ENCODE data around the gene ANKK1.

The ANKK1 gene

DNA sequence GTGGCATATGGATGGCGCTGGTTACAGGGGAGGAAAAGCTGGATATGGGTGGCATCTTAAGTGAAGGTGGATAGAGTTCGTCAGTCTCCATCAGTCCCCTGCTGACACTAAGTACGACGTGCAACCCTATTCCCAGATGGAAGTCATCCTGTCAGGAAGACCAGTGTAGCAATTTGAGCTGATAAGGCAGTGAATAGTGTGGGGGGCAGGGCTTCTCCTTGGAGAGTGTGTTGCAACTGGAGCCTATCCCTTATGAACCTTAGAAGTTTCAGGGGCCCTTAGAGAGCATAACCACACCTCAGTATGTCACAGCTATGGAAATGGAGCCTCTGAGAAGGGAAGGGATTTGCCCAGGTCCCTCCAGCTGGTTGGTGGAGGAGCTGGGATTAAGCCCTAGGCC lies 36.1 kb upstream of the ANKK1 start:
- H2AFZ ChIP-seq (ENCODE audit: low read depth), result no peak overlapping the region
- no peak overlapping the region for H3K4me2 ChIP-seq
- no peaks in the 10 kb centered on the region for H3K36me3 ChIP-seq (ENCODE audit: insufficient read depth)
- H3K27ac ChIP-seq, result no peak overlapping the region
- no peaks in the 10 kb centered on the region for H3K27me3 ChIP-seq (ENCODE audit: insufficient read depth, low read depth)
- no peak overlapping the region for H3K9ac ChIP-seq
- no peaks in the 10 kb centered on the region for H4K20me1 ChIP-seq (ENCODE audit: insufficient read depth)
- H3K4me1 ChIP-seq (ENCODE audit: low read depth, poor library complexity, severe bottlenecking), result no peaks in the 10 kb centered on the region
- H3K79me2 ChIP-seq (ENCODE audit: insufficient read depth, low read depth), result no peaks in the 10 kb centered on the region
- TF ChIP-seq, protein P1, sequence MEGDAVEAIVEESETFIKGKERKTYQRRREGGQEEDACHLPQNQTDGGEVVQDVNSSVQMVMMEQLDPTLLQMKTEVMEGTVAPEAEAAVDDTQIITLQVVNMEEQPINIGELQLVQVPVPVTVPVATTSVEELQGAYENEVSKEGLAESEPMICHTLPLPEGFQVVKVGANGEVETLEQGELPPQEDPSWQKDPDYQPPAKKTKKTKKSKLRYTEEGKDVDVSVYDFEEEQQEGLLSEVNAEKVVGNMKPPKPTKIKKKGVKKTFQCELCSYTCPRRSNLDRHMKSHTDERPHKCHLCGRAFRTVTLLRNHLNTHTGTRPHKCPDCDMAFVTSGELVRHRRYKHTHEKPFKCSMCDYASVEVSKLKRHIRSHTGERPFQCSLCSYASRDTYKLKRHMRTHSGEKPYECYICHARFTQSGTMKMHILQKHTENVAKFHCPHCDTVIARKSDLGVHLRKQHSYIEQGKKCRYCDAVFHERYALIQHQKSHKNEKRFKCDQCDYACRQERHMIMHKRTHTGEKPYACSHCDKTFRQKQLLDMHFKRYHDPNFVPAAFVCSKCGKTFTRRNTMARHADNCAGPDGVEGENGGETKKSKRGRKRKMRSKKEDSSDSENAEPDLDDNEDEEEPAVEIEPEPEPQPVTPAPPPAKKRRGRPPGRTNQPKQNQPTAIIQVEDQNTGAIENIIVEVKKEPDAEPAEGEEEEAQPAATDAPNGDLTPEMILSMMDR (conservative IDR thresholded peaks at IDR 0.05; ENCODE audit: low read depth, low read length), result no peak
- no peak overlapping the region for H3K4me3 ChIP-seq (IDR thresholded peaks at IDR 0.05; ENCODE audit: insufficient read depth, low read depth, low read length)

DNA sequence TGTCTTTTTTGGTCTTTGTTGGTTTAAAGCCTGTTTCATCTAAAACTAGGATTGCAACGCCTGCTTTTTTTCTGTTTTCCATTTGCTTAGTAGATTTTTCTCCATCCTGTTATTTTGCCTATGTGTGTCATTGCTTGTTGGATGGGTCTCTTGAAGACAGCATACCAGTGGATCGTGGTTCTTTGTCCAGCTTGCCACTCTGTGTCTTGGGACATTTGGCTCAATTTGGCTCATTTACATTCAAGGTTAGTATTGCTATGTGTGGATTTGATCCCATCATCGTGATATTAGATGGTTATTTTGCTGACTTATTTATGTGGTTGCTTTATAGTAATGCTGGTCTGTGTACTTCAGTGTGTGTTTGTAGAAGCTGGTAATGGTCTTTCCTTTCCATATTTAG lies 31.4 kb upstream of the ANKK1 start:
- TF ChIP-seq, protein P1 (conservative IDR thresholded peaks at IDR 0.05; ENCODE audit: low read depth, low read length), result no peak
- Histone ChIP-seq H3K27ac (no peak overlapping the region), H3K27me3 (ENCODE audit: insufficient read depth, low read depth) (no peaks in the 10 kb centered on the region), H3K4me3 (IDR thresholded peaks at IDR 0.05; ENCODE audit: insufficient read depth, low read depth, low read length) (no peak overlapping the region), H4K20me1 (ENCODE audit: insufficient read depth) (no peaks in the 10 kb centered on the region), H3K79me2 (ENCODE audit: insufficient read depth, low read depth) (no peaks in the 10 kb centered on the region), H3K4me2 (no peak overlapping the region), H3K36me3 (ENCODE audit: insufficient read depth) (no peaks in the 10 kb centered on the region), H3K9ac (no peak overlapping the region), H2AFZ (ENCODE audit: low read depth) (no peak overlapping the region), H3K4me1 (ENCODE audit: low read depth, poor library complexity, severe bottlenecking) (no peaks in the 10 kb centered on the region)

DNA sequence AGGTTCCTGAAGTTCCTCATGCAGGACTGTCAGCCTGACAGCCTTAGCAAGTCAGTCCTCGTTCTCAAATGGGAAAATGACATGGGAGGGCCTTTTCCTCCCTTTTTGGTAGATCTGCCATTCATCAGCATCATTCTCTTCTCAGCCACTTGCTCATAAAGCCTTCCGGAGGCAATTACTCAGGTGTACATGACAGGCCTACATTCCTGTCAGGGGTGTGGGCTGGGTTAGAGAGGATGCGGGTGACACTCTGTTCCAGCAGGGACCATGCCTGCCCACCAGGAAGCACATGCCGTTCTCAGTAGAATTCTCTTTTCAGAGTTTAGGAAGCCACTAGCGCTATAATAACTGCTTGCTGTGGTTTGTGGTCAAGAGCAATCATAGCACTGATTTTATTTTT lies 24.2 kb upstream of the ANKK1 start:
- Histone ChIP-seq H3K79me2 (ENCODE audit: insufficient read depth, low read depth) (no peaks in the 10 kb centered on the region), H3K4me3 (IDR thresholded peaks at IDR 0.05; ENCODE audit: insufficient read depth, low read depth, low read length) (no peak overlapping the region), H4K20me1 (ENCODE audit: insufficient read depth) (no peaks in the 10 kb centered on the region), H3K27me3 (ENCODE audit: insufficient read depth, low read depth) (no peaks in the 10 kb centered on the region), H3K4me2 (peak overlapping the region; percentile 78), H3K27ac (peak overlapping the region; percentile 46; the same call in 1 of the 2 replicates), H3K36me3 (ENCODE audit: insufficient read depth) (no peaks in the 10 kb centered on the region), H3K4me1 (ENCODE audit: low read depth, poor library complexity, severe bottlenecking) (peaks cover 42% of the 10 kb centered on the region), H3K9ac (no peak overlapping the region), H2AFZ (ENCODE audit: low read depth) (no peak overlapping the region)
- TF ChIP-seq, protein P1 (conservative IDR thresholded peaks at IDR 0.05; ENCODE audit: low read depth, low read length), result no peak

DNA sequence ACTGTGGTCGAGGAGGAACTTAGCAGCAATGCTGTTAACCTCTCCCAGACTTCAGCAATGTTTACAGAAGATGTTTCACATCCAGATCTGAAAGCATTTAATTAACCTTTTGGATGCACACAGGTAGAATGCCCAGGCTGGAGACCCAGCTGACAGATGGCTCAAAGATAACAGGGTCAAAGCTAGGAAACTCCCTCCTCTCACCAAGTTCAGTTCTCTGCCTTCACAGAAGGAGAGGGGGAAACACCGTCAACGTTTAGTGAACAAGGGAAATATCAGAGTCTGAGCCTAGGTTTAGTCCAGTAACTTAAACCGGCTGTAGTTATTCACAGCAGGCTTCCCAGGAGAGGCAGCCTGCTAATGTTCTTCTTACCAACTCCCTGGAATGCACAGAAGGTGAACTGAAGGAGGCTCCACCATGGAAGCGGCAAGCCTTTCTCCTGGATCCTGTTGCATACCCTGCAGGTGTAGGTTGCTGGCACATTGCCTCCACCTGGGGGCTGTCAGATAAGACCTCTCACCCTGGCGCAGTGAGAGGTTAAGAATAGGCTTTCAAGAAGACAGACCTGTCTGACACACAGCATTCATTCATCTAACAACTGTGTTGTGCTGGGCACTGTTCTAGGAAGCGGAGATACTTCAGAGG lies 23.5 kb upstream of the ANKK1 start:
- no peaks in the 10 kb centered on the region for H4K20me1 ChIP-seq (ENCODE audit: insufficient read depth)
- no peak overlapping the region for H2AFZ ChIP-seq (ENCODE audit: low read depth)
- H3K9ac ChIP-seq, result no peak overlapping the region; the same call in 1 of the 2 replicates
- H3K4me2 ChIP-seq, result peak overlapping the region; percentile 78
- H3K27me3 ChIP-seq (ENCODE audit: insufficient read depth, low read depth), result no peaks in the 10 kb centered on the region
- H3K27ac ChIP-seq, result peak overlapping the region; percentile 46
- H3K4me1 ChIP-seq (ENCODE audit: low read depth, poor library complexity, severe bottlenecking), result peaks cover 42% of the 10 kb centered on the region
- TF ChIP-seq, protein P1 (conservative IDR thresholded peaks at IDR 0.05; ENCODE audit: low read depth, low read length), result no peak
- no peaks in the 10 kb centered on the region for H3K36me3 ChIP-seq (ENCODE audit: insufficient read depth)
- no peaks in the 10 kb centered on the region for H3K79me2 ChIP-seq (ENCODE audit: insufficient read depth, low read depth)
- H3K4me3 ChIP-seq (IDR thresholded peaks at IDR 0.05; ENCODE audit: insufficient read depth, low read depth, low read length), result no peak overlapping the region

All from KMS-11 (cell line).